COR-L47 (cell line): ENCODE results near the gene SH3D19.

ENCODE experiments used
- DNase-seq: peaks from one replicate; lab custom pipeline; 2025; lab: John Stamatoyannopoulos, UW

Gene SH3D19

GRCh38 chr4:151231915-151232595 is 93.3 kb downstream of the SH3D19 start:
- no peak for DNase-seq

GRCh38 chr4:151228189-151229119 is 97.0 kb downstream of the SH3D19 start:
- no peak for DNase-seq

- DNase-seq = no peak
Observed at GRCh38 chr4:151227731-151228130, 97.7 kb downstream of the SH3D19 start.

GRCh38 chr4:151227172-151227571 is 98.2 kb downstream of the SH3D19 start:
- DNase-seq = no peak

- no peak for DNase-seq
Observed at GRCh38 chr4:151226004-151226932, 99.1 kb downstream of the SH3D19 start.

GRCh38 chr4:151223465-151223864 is 101.9 kb downstream of the SH3D19 start:
- no peak for DNase-seq

- DNase-seq = no peak
Observed at GRCh38 chr4:151219948-151220347, 105.5 kb downstream of the SH3D19 start.

- no peak for DNase-seq
Observed at GRCh38 chr4:151219091-151219490, 106.3 kb downstream of the SH3D19 start.

- DNase-seq = no peak
Observed at GRCh38 chr4:151218343-151218742, 107.1 kb downstream of the SH3D19 start.

DNA sequence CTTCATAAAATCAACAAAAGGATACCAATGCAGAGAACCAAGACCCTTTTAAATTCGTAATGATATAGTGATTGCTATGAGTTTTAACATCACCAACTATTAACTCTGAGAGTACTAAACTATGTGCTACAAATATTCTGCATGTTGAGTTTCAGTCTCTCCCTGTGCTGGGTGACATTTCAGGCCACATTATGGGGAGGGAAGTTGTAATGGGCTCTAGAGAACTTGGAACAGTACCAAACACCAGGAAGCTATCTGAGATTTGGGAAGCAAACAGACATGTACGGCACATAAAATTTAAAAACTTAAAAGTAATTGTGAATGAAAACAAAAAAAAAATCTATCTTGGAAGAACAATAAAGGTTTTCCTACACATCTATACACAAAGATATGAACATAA is 108.1 kb downstream of the SH3D19 start:
- DNase-seq = no peak

GRCh38 chr4:151215295-151215694 is 110.1 kb downstream of the SH3D19 start:
- no peak for DNase-seq

- no peak for DNase-seq
Observed at GRCh38 chr4:151207868-151208267, 117.5 kb downstream of the SH3D19 start.

- DNase-seq = no peak
Observed at GRCh38 chr4:151207186-151207585, 118.2 kb downstream of the SH3D19 start.

- DNase-seq = no peak
Observed at GRCh38 chr4:151206241-151207005, 119.0 kb downstream of the SH3D19 start.

GRCh38 chr4:151205722-151206121 is 119.7 kb downstream of the SH3D19 start:
- no peak for DNase-seq

DNA sequence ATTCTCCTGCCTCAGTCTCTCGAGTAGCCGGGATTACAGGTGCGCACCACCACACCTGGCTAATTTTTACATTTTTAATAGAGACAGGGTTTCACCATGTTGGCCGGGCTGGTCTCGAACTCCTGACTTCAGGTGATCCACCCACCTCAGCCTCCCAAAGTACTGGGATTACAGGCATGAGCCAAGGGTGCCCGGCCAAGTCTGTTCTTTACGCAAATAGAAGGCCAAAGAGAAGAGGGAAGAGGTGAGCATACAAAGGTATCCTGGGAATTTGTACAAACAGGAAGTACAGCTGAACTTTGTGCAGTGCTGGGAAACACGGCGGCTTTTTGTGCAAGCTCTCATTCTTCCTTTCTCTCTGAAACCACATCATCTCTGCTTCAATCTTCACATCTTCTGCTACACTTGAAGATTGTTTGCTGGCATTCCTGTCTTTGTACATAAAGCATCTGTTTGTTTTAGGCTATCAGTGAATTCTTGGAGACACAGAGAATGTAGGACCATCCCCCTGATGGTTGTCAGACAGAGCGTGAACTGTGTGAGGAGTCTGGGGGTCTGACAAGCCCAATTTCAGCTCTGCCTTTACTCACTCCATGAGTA is 120.4 kb downstream of the SH3D19 start:
- DNase-seq = no peak

GRCh38 chr4:151202851-151203455 is 122.5 kb downstream of the SH3D19 start:
- no peak for DNase-seq

DNA sequence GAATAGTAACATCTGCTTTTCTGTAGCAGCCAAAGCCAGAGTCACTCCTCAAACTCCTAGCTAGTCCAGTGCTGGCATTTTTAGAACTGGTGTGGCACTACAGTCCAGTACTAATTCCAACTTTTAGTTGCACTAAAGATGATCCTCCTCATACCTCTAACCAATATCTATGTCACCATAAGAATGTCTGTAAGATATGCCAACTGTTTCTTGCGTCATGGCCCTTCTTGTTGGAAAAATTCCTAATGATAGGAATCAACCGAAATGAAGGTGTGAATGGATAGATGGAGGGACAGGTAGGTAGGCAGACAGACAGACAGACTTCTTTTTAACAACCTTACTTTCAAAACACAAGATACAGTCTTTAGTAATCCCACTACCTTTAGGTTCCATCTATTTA is 123.0 kb downstream of the SH3D19 start:
- no peak for DNase-seq

GRCh38 chr4:151199319-151200190 is 125.8 kb downstream of the SH3D19 start:
- DNase-seq = no peak

GRCh38 chr4:151198748-151199147 is 126.7 kb downstream of the SH3D19 start:
- DNase-seq = no peak
